OCI-LY7 (cell line): ENCODE data around the gene ALK. TPM values are rescaled to one million over a fixed set of nuclear protein-coding genes. Genes with fewer than 3 reads are reported as not detected.

Experiments
- BruUV-seq: library from RNA; stranded (reverse); fragments of 400-500 nt; replicated peaks from 2 replicates; lab custom pipeline; 2021; lab: Mats Ljungman, UMichigan
- CTCF ChIA-PET: fragments of 300-600 bp; sonication (Branson Sonifier 250); formaldehyde crosslinking; loops from one replicate; lab custom pipeline; 2022; ENCODE audit warnings: antibody characterized with exemption; ENCODE audit not compliant: unreplicated experiment; lab: Charles Lee
- POLR2A ChIA-PET: fragments of 300-600 bp; sonication (Branson Sonifier 250); formaldehyde crosslinking; loops from one replicate; lab custom pipeline; 2022; ENCODE audit warnings: antibody characterized with exemption; lab: Charles Lee
- DNase-seq: peaks from one replicate; pipeline ENCODE4 v3.0.0-alpha.2; 2015; ENCODE audit warnings: low spot score
- H2AFZ ChIP-seq: fragments of 200-600 bp; sonication (generic), shearing (Covaris generic); 2 replicates; pipeline ENCODE4 v1.6.1; 2014; ENCODE audit warnings: mild to moderate bottlenecking, antibody characterized with exemption, low read length, moderate library complexity
- H3K27ac ChIP-seq: fragments of 200-600 bp; sonication (generic); 2 replicates; pipeline ENCODE4 v1.5.1; 2014; ENCODE audit warnings: mixed run types, low read depth, mild to moderate bottlenecking, moderate library complexity, low read length, inconsistent platforms; ENCODE audit not compliant: poor library complexity, severe bottlenecking
- H3K36me3 ChIP-seq: fragments of 200-600 bp; sonication (generic); 2 replicates; pipeline ENCODE4 v1.6.1; 2014; ENCODE audit warnings: mild to moderate bottlenecking, antibody characterized with exemption, low read length, moderate library complexity, mixed read lengths; ENCODE audit not compliant: insufficient read depth
- H3K4me1 ChIP-seq: fragments of 200-600 bp; sonication (generic); 2 replicates; pipeline ENCODE4 v1.5.1; 2014; ENCODE audit warnings: mild to moderate bottlenecking, low read length; ENCODE audit not compliant: insufficient read depth, poor library complexity, severe bottlenecking
- H3K4me2 ChIP-seq: fragments of 200-600 bp; sonication (generic); 2 replicates; pipeline ENCODE4 v1.6.1; 2014; ENCODE audit warnings: mild to moderate bottlenecking, low read length
- H3K4me3 ChIP-seq: fragments of 200-600 bp; sonication (generic); 2 replicates; pipeline ENCODE4 v1.5.1; 2014; ENCODE audit warnings: mild to moderate bottlenecking, low read depth, low read length; ENCODE audit not compliant: poor library complexity, severe bottlenecking
- H3K79me2 ChIP-seq: fragments of 200-600 bp; sonication (generic); 2 replicates; pipeline ENCODE4 v1.6.1; 2016; ENCODE audit warnings: low read depth, mild to moderate bottlenecking, low read length, moderate library complexity, mixed read lengths; ENCODE audit not compliant: insufficient read depth
- H3K9me2 ChIP-seq: fragments of 200-600 bp; sonication (generic); 2 replicates; pipeline ENCODE4 v1.6.1; 2016; ENCODE audit warnings: mild to moderate bottlenecking, low read length, mixed read lengths; ENCODE audit not compliant: insufficient read depth
- H3K9me3 ChIP-seq: fragments of 200-600 bp; sonication (generic); 2 replicates; pipeline ENCODE4 v1.6.1; 2014; ENCODE audit warnings: mild to moderate bottlenecking, mixed run types, low read length, mixed read lengths
- H4K20me1 ChIP-seq: fragments of 200-600 bp; sonication (generic); 2 replicates; pipeline ENCODE4 v1.6.1; 2014; ENCODE audit warnings: mild to moderate bottlenecking, antibody characterized with exemption, low read length, moderate library complexity, mixed read lengths; ENCODE audit not compliant: insufficient read depth
- CTCF ChIP-seq: fragments of 200-600 bp; sonication (generic); conservative IDR thresholded peaks from 2 replicates; pipeline ENCODE4 v1.5.1; 2014; ENCODE audit warnings: mild to moderate bottlenecking, antibody characterized with exemption, low read length, moderate library complexity, mixed read lengths
- EZH2phosphoT487 ChIP-seq: fragments of 200-600 bp; sonication (generic); IDR thresholded peaks from 2 replicates; pipeline ENCODE4 v1.6.1; 2018; ENCODE audit warnings: low read depth, borderline replicate concordance, mild to moderate bottlenecking, mixed run types, antibody characterized with exemption, low read length, moderate library complexity, mixed read lengths
- intact Hi-C: fragments of 100-400 bp; cut with micrococcal nuclease; formaldehyde crosslinking; loops from one replicate; pipeline ENCODE4 v1.10.0; 2022; ENCODE audit not compliant: unreplicated experiment
- total RNA-seq, 2 experiments: library from RNA; depleted of rRNA in 1 of 2; stranded (reverse); fragments of >200 nt in 1 of 2; shearing (Covaris generic) in 1 of 2; gene quantifications; 2 replicates each; pipeline ENCODE4 v1.2.3, GENCODE V29; 2014 to 2022

ALK gene
- total RNA-seq, 2 experiments from 2014 or later = 0.09 TPM; not detected in 1

- Histone ChIP-seq H3K4me3 (no peak overlapping the region), H3K9me3 (no peaks in the 10 kb centered on the region), H3K79me2 (no peaks in the 10 kb centered on the region), H2AFZ (no peak overlapping the region), H3K36me3 (no peaks in the 10 kb centered on the region), H3K9me2 (no peaks in the 10 kb centered on the region), H3K4me2 (no peak overlapping the region), H4K20me1 (no peaks in the 10 kb centered on the region), H3K4me1 (no peaks in the 10 kb centered on the region), H3K27ac (no peak overlapping the region)
- no TSS peak for BruUV-seq
- ChIA-PET CTCF (interaction anchor here (0.5 kb wide), 1 partner anchor 13 kb away, joined by 3 read pairs; no protein-coding TSS in a partner anchor), POLR2A (no interaction called here)
- TF ChIP-seq EZH2phosphoT487 = no peak
- TF ChIP-seq CTCF = no peak
- DNase-seq = no peak
- intact Hi-C loops = no loop called here
Observed at GRCh38 chr2:29322011-29322410, 599.4 kb downstream of the ALK start.

- Histone ChIP-seq H3K79me2 (no peaks in the 10 kb centered on the region), H3K36me3 (no peaks in the 10 kb centered on the region), H3K4me3 (no peak overlapping the region), H3K27ac (no peak overlapping the region), H4K20me1 (no peaks in the 10 kb centered on the region), H3K4me1 (no peaks in the 10 kb centered on the region), H3K9me2 (no peaks in the 10 kb centered on the region), H3K9me3 (no peaks in the 10 kb centered on the region), H2AFZ (no peak overlapping the region), H3K4me2 (no peak overlapping the region)
- CTCF ChIA-PET = no interaction called here
- POLR2A ChIA-PET = no interaction called here
- intact Hi-C loops = no loop called here
- TF ChIP-seq CTCF (no peak), EZH2phosphoT487 (no peak)
- BruUV-seq = no TSS peak
- no peak for DNase-seq
Observed at GRCh38 chr2:29317801-29318485, 603.4 kb downstream of the ALK start.

- intact Hi-C loops = no loop called here
- H4K20me1 ChIP-seq = no peaks in the 10 kb centered on the region
- no peaks in the 10 kb centered on the region for H3K4me1 ChIP-seq
- H3K36me3 ChIP-seq = no peaks in the 10 kb centered on the region
- ChIA-PET POLR2A (no interaction called here), CTCF (no interaction called here)
- DNase-seq = no peak
- no peaks in the 10 kb centered on the region for H3K9me3 ChIP-seq
- no peak overlapping the region for H3K4me2 ChIP-seq
- H3K27ac ChIP-seq = no peak overlapping the region
- no peak overlapping the region for H3K4me3 ChIP-seq
- TF ChIP-seq EZH2phosphoT487 (no peak), CTCF (no peak)
- H3K9me2 ChIP-seq = no peaks in the 10 kb centered on the region
- H3K79me2 ChIP-seq = no peaks in the 10 kb centered on the region
- BruUV-seq = no TSS peak
- no peak overlapping the region for H2AFZ ChIP-seq
Observed at GRCh38 chr2:29317077-29317517, 604.3 kb downstream of the ALK start.
